GM18511 (cell line): ENCODE measurements around the gene MGME1.

Experiments
- ATAC-seq: cut with Tn5 transposase; IDR thresholded peaks from one replicate; pipeline ENCODE4 v1.9.1; 2021; ENCODE audit warnings: mild to moderate bottlenecking, moderate library complexity; ENCODE audit not compliant: unreplicated experiment

Gene MGME1

GRCh38 chr20:17992224-17992637, 23.4 kb downstream of the MGME1 start:
- peak; percentile 66 for ATAC-seq

- ATAC-seq, result no peak
Observed at GRCh38 chr20:17992847-17993513, 24.2 kb downstream of the MGME1 start.

GRCh38 chr20:17993546-17993945, 24.7 kb downstream of the MGME1 start:
- no peak for ATAC-seq

- ATAC-seq, result peak; percentile 49
Observed at GRCh38 chr20:17995967-17996819, 27.4 kb downstream of the MGME1 start.

GRCh38 chr20:17998446-17998845, 29.6 kb downstream of the MGME1 start:
- ATAC-seq, result no peak

- no peak for ATAC-seq
Observed at GRCh38 chr20:17999566-17999965, 30.7 kb downstream of the MGME1 start.

GRCh38 chr20:18001131-18001921, 32.5 kb downstream of the MGME1 start:
- no peak for ATAC-seq

GRCh38 chr20:18003897-18004296, 35.1 kb downstream of the MGME1 start:
- ATAC-seq, result peak; percentile 41

GRCh38 chr20:18004384-18005031, 35.7 kb downstream of the MGME1 start:
- ATAC-seq, result no peak

GRCh38 chr20:18005170-18005989, 36.6 kb downstream of the MGME1 start:
- peak; percentile 97 for ATAC-seq

GRCh38 chr20:18005990-18006364, 37.2 kb downstream of the MGME1 start:
- no peak for ATAC-seq

GRCh38 chr20:18006684-18007083, 37.9 kb downstream of the MGME1 start:
- ATAC-seq, result no peak

- ATAC-seq, result no peak
Observed at GRCh38 chr20:18007534-18008292, 38.9 kb downstream of the MGME1 start.

GRCh38 chr20:18009116-18009515, 40.3 kb downstream of the MGME1 start:
- no peak for ATAC-seq

GRCh38 chr20:18011482-18011881, 42.7 kb downstream of the MGME1 start:
- ATAC-seq, result no peak

- ATAC-seq, result no peak
Observed at GRCh38 chr20:18011951-18012645, 43.3 kb downstream of the MGME1 start.

GRCh38 chr20:18012901-18013300, 44.1 kb downstream of the MGME1 start:
- no peak for ATAC-seq

- no peak for ATAC-seq
Observed at GRCh38 chr20:18014411-18014810, 45.6 kb downstream of the MGME1 start.

- ATAC-seq, result no peak
Observed at GRCh38 chr20:18016772-18017171, 48.0 kb downstream of the MGME1 start.
